ENCODE data around the gene SPAAR. TPM values are rescaled to one million over a fixed set of nuclear protein-coding genes. Genes with fewer than 3 reads are reported as not detected.

Gene SPAAR
- total RNA-seq, 1 donor from 2014 or later = 0.18 TPM

DNA sequence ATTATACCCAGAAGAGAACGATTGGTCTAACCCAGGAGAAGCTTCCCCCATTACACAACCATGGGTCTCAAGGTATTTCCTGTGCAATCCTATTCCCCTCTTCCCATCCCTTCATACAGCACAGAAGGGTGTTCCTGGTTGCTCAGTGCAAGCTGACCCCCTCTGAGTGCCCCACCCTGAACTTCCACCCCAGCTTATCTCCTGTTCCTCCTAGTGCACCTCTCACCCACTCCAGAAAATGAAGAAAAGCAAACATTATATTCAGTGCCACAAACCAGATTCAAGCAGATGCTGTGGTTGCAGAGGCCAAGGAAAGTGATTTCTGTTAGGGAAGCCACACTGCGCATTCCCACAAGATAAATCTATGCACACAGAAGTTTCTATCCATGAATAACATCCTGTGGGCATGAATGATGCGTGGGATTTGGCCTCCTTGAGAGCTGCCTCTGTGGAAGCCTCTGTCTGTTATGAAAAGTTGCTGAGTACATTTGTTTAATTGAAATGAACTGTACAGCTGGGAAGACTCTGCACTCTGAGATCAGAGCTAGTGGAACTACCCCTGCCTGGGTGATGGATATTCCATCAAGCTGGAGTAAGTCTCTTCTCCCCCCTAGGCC lies 50.9 kb downstream of the SPAAR start:
- peak; percentile 89 for DNase-seq (ENCODE audit: low read depth)
- H3K4me2 ChIP-seq (ENCODE audit: low read length) = peak overlapping the region; percentile 51

More for the DNA sequence above, 50.9 kb downstream of the SPAAR start:
- TF ChIP-seq, protein P1, sequence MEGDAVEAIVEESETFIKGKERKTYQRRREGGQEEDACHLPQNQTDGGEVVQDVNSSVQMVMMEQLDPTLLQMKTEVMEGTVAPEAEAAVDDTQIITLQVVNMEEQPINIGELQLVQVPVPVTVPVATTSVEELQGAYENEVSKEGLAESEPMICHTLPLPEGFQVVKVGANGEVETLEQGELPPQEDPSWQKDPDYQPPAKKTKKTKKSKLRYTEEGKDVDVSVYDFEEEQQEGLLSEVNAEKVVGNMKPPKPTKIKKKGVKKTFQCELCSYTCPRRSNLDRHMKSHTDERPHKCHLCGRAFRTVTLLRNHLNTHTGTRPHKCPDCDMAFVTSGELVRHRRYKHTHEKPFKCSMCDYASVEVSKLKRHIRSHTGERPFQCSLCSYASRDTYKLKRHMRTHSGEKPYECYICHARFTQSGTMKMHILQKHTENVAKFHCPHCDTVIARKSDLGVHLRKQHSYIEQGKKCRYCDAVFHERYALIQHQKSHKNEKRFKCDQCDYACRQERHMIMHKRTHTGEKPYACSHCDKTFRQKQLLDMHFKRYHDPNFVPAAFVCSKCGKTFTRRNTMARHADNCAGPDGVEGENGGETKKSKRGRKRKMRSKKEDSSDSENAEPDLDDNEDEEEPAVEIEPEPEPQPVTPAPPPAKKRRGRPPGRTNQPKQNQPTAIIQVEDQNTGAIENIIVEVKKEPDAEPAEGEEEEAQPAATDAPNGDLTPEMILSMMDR (IDR thresholded peaks at IDR 0.05; ENCODE audit: insufficient read depth, low read depth, low read length) = no peak
- peaks cover 14% of the 10 kb centered on the region for H3K27me3 Mint-ChIP-seq (ENCODE audit: low read depth, unreplicated experiment)
- H3K9me3 Mint-ChIP-seq (ENCODE audit: unreplicated experiment) = no peaks in the 10 kb centered on the region
- Histone ChIP-seq H3K27me3 (ENCODE audit: insufficient read depth, low read length) (no peaks in the 10 kb centered on the region), H2AFZ (ENCODE audit: low read depth, low read length) (no peak overlapping the region), H4K20me1 (ENCODE audit: insufficient read depth, low read length) (no peaks in the 10 kb centered on the region), H3K9ac (ENCODE audit: low read length) (no peak overlapping the region), H3K27ac (ENCODE audit: low read depth, low read length) (no peak overlapping the region), H3K79me2 (ENCODE audit: insufficient read depth, low read length) (no peaks in the 10 kb centered on the region), H3K9me3 (ENCODE audit: insufficient read depth, low read depth, low read length) (no peaks in the 10 kb centered on the region), H3K36me3 (ENCODE audit: insufficient read depth, low read length) (no peaks in the 10 kb centered on the region), H3K4me1 (ENCODE audit: insufficient read depth, low read length) (peaks cover 8% of the 10 kb centered on the region), H3K4me3 (ENCODE audit: insufficient read depth, low read depth, low read length) (no peak overlapping the region)
- no peaks in the 10 kb centered on the region for H3K36me3 Mint-ChIP-seq (ENCODE audit: low read depth, unreplicated experiment)
- peak overlapping the region; percentile 83 for H3K27ac Mint-ChIP-seq (ENCODE audit: unreplicated experiment)
- peak overlapping the region; percentile 60 for H3K4me3 Mint-ChIP-seq (ENCODE audit: unreplicated experiment)
- H3K4me1 Mint-ChIP-seq (ENCODE audit: low read depth, unreplicated experiment) = peaks cover 15% of the 10 kb centered on the region
- peak; percentile 59 for FAIRE-seq

Other genes starting within 250 kb of the SPAAR start
- gene ARHGEF39, start 244.3 kb upstream of the SPAAR start, total RNA-seq = 0.53 and 1.0 TPM in 2 replicates
- gene CA9, start 235.6 kb upstream of the SPAAR start, total RNA-seq = not detected in 2 replicates
- gene TPM2, start 219.6 kb upstream of the SPAAR start, total RNA-seq = 1,947 and 2,001 TPM in 2 replicates
- gene TLN1, start 177.3 kb upstream of the SPAAR start, total RNA-seq = 518 and 525 TPM in 2 replicates
- gene CREB3, start 176.8 kb upstream of the SPAAR start, total RNA-seq = 80.3 and 84.1 TPM in 2 replicates
- 38.3 and 42.5 TPM in 2 replicates for gene GBA2, start 160.3 kb upstream of the SPAAR start, total RNA-seq
- gene RGP1, start 160.2 kb upstream of the SPAAR start, total RNA-seq = 27.2 and 30.0 TPM in 2 replicates
- not detected in 2 replicates for gene MSMP, start 155.2 kb upstream of the SPAAR start, total RNA-seq
- 24.6 and 26.1 TPM in 2 replicates for gene NPR2, start 117.9 kb upstream of the SPAAR start, total RNA-seq
- gene SPAG8, start 97.2 kb upstream of the SPAAR start, total RNA-seq = 0.46 and 0.52 TPM in 2 replicates
- 22.8 and 23.7 TPM in 2 replicates for gene HINT2, start 94.4 kb upstream of the SPAAR start, total RNA-seq
- gene FAM221B, start 80.8 kb upstream of the SPAAR start, total RNA-seq = not detected in 2 replicates
- gene TMEM8B, start 80.3 kb upstream of the SPAAR start, total RNA-seq = 8.6 and 8.9 TPM in 2 replicates
- not detected in 2 replicates for gene OR13J1, start 39.1 kb upstream of the SPAAR start, total RNA-seq
- 0.39 and 0.62 TPM in 2 replicates for gene HRCT1, start 3.3 kb upstream of the SPAAR start, total RNA-seq
- gene OR2S2, start 48.7 kb downstream of the SPAAR start, total RNA-seq = not detected in 2 replicates
- 21.6 and 25.1 TPM in 2 replicates for gene RECK, start 127.4 kb downstream of the SPAAR start, total RNA-seq
- 150 and 157 TPM in 2 replicates for gene GLIPR2, start 227.2 kb downstream of the SPAAR start, total RNA-seq